ENCODE measurements around the gene DUSP2. TPM values are rescaled to one million over a fixed set of nuclear protein-coding genes. Genes with fewer than 3 reads are reported as not detected.

DUSP2 gene
- total and polyA plus RNA-seq, 2 experiments from 2014 or later = 0.89 to 2.2 TPM

DNA sequence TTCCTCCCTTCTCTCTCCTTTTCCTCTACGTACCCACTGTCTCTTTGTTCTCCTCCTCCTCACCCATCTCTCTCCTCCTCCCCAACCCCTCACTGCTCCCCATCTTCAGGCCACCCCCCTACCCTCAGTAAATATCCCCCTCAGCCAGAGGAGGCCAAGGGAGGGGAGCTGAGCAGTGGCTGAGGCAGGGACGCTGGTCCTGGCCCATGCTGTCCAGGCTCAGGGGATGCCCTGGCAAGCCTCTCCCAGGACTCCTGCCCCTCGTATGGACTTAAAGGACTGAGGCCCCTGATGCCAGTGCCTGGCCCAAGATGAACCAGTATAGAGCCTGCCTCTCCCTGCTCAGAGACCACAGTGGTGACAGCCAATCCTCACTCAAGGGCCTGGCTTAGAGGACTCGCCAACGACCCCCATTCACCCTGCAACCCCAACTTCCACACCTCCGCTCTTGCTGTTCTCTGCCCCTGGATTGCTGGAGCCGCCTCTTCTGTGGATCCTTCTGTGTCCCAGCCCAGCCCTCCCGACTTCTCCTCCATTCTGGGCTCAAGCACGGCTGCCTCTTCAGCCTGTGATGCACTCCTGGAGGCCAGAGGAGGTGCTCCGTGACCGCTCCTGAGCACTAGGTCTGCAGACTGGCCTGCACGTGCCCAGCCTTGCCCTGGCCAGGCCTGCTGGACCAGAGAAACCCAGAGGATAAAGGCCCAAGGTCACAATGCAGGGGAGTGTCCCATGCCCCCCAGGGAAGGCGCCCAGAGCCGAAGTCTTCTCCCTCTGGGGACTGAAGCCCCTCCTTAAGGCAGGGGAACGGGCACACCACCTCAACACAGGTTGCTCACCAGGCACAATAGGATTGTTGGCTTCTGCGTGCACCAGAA lies 9.5 kb upstream of the DUSP2 start:
- H3K4me3 ChIP-seq = no peak overlapping the region
- no peaks in the 10 kb centered on the region for H3K9me3 ChIP-seq (ENCODE audit: low read depth)
- no peaks in the 10 kb centered on the region for H3K36me3 ChIP-seq
- DNase-seq (ENCODE audit: low read depth in 1 of 2, low spot score in 1 of 2) = no peak
- TF ChIP-seq, protein P1, sequence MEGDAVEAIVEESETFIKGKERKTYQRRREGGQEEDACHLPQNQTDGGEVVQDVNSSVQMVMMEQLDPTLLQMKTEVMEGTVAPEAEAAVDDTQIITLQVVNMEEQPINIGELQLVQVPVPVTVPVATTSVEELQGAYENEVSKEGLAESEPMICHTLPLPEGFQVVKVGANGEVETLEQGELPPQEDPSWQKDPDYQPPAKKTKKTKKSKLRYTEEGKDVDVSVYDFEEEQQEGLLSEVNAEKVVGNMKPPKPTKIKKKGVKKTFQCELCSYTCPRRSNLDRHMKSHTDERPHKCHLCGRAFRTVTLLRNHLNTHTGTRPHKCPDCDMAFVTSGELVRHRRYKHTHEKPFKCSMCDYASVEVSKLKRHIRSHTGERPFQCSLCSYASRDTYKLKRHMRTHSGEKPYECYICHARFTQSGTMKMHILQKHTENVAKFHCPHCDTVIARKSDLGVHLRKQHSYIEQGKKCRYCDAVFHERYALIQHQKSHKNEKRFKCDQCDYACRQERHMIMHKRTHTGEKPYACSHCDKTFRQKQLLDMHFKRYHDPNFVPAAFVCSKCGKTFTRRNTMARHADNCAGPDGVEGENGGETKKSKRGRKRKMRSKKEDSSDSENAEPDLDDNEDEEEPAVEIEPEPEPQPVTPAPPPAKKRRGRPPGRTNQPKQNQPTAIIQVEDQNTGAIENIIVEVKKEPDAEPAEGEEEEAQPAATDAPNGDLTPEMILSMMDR (IDR thresholded peaks at IDR 0.05; ENCODE audit: low read depth, low read length) = no peak
- no peaks in the 10 kb centered on the region for H3K4me1 ChIP-seq (ENCODE audit: low read depth)
- no peak overlapping the region for H3K27ac ChIP-seq
- peaks cover 11% of the 10 kb centered on the region for H3K27me3 ChIP-seq

DNA sequence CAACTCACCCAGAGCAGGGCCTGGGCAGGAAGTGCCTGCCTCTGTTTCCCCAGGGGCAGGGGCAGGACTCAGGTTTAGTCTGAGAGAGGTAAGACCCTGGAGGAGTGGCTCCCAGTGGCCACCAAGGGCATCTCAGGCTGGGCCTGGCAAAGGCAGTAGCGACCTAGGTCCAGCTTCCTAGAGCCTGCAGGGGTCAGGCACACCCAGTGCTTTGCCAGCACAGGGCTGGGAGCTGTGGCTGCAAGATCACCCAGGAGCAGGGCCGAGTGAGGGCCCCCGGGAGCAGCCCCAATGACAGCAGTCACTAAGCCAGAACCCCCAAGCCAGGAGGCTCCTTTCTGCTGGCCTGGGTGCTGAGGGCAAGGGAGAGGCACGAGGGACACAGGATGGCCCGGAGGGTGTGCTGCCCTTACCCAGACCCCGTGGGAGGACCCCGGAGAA lies 8.8 kb upstream of the DUSP2 start:
- Histone ChIP-seq H3K27me3 (peaks cover 7% of the 10 kb centered on the region), H3K36me3 (no peaks in the 10 kb centered on the region), H3K4me3 (no peak overlapping the region), H3K27ac (no peak overlapping the region), H3K9me3 (ENCODE audit: low read depth) (no peaks in the 10 kb centered on the region), H3K4me1 (ENCODE audit: low read depth) (no peaks in the 10 kb centered on the region)
- no peak for DNase-seq (ENCODE audit: low read depth in 1 of 2, low spot score in 1 of 2)
- TF ChIP-seq, protein P1 (IDR thresholded peaks at IDR 0.05; ENCODE audit: low read depth, low read length) = no peak

DNA sequence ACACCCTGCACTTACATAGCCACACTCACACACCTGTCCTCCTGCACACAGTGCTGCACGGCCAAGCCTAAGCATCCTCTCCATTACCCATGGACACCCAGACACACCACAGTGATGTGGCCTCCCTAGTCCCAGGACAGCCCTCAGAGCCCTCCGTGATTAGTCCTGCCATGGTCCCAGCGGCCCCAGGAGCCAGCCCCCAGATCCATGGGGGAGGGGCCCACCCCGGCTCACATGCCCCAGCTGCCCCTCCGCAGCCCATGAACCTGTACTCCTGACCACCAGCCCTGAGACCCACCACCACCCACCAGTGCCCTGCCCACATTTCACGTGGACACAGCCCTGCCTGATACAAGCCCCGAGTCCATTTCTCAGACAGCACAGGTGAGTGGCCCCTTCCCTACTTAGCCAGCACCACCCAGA lies 8.1 kb upstream of the DUSP2 start:
- peaks cover 7% of the 10 kb centered on the region for H3K27me3 ChIP-seq
- no peak overlapping the region for H3K4me3 ChIP-seq
- H3K9me3 ChIP-seq (ENCODE audit: low read depth) = no peaks in the 10 kb centered on the region
- TF ChIP-seq, protein P1 (IDR thresholded peaks at IDR 0.05; ENCODE audit: low read depth, low read length) = no peak
- no peak for DNase-seq (ENCODE audit: low read depth in 1 of 2, low spot score in 1 of 2)
- peaks cover 3% of the 10 kb centered on the region for H3K4me1 ChIP-seq (ENCODE audit: low read depth)
- no peaks in the 10 kb centered on the region for H3K36me3 ChIP-seq
- no peak overlapping the region for H3K27ac ChIP-seq

DNA sequence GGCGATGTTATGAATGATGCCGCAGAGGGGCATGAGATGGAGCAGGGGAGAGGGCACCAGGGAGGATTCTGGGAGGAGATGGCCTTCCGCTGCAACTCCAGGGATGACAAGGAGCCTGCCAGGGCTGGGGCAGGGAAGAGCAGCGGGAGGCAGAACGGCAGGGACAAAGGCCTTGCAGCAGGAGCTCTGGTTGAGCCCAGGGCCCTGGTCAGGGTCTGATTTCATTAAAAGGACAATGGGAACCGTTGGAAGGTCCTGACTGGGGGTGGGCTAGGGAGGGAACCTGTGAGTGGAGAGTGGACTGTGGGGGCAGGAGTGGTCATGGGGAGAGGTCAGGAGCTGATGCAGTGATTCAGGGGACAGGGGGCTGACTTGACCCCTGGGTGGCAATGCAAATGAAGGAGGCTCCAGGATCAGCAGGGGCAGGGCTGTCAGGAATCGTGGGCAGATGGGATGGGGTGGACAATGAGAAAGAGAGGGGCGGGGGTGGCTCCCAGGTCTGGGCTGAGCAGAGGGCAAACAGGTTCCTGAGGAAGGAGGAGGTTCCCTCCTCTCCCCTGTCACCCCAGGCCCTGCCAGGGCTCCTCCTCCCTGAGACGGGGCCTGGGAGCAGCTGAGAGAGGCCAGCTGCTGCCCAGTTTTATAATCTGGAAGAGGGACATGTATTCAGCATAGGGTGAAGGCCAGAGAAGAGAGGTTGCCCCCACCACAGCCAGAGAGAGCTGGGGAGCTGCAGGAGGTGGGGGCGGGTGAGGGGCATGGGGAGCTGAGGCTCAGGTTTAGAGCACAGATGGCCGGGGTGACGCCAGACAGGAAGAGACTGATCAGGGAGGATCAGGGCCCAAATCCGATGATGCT lies 7.3 kb upstream of the DUSP2 start:
- Histone ChIP-seq H3K27me3 (peaks cover 7% of the 10 kb centered on the region), H3K4me1 (ENCODE audit: low read depth) (peaks cover 7% of the 10 kb centered on the region), H3K4me3 (no peak overlapping the region), H3K36me3 (no peaks in the 10 kb centered on the region), H3K27ac (no peak overlapping the region), H3K9me3 (ENCODE audit: low read depth) (no peaks in the 10 kb centered on the region)
- TF ChIP-seq, protein P1 (IDR thresholded peaks at IDR 0.05; ENCODE audit: low read depth, low read length) = no peak
- DNase-seq (ENCODE audit: low read depth in 1 of 2, low spot score in 1 of 2) = no peak

DNA sequence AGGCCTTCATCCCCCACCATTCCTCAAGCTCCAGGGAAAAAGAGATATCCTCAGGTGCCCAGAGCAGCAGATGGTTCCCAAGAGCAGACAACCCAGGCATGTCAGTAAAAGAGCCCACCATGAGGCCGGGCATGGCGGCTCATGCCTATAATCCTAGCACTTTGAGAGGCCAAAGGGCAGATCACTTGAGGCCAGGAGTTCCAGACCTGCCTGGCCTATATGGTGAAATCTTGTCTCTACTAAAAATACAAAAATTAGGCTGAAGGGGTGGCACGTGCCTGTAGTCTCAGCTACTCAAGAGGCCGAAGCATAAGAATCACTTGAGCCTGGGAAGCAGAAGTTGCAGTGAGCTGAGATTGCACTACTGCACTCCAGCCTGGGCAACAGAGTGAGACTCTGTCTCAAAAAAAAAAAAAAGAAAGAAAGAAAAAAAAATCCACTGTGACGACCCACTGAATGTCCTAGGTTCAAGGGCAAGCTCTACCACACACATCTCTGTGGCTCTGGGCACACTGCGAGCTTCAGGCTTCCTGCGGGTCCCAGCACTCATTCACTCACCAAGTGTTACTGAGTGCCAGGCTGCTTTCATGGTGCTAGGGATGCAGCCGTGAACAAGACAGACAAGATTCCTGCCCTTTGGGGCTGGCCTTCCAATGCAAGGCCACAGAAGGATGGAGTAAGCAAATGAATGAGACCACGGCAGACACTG lies 6.5 kb upstream of the DUSP2 start:
- Histone ChIP-seq H3K4me3 (no peak overlapping the region), H3K4me1 (ENCODE audit: low read depth) (peaks cover 11% of the 10 kb centered on the region), H3K27me3 (peaks cover 7% of the 10 kb centered on the region), H3K9me3 (ENCODE audit: low read depth) (no peaks in the 10 kb centered on the region), H3K27ac (no peak overlapping the region), H3K36me3 (no peaks in the 10 kb centered on the region)
- TF ChIP-seq, protein P1 (IDR thresholded peaks at IDR 0.05; ENCODE audit: low read depth, low read length) = no peak
- no peak for DNase-seq (ENCODE audit: low read depth in 1 of 2, low spot score in 1 of 2)
